Measurements from ENCODE around the gene TPSD1.

GRCh38 chr16:1273816-1274215 lies 17.9 kb downstream of the TPSD1 start:
- TF ChIP-seq PHB (CRISPR knock-in tag; IDR thresholded peaks at IDR 0.05) (no peak), ZNF644 (tag; IDR thresholded peaks at IDR 0.05; ENCODE audit: low read depth) (no peak), STAG1 (CRISPR knock-in tag; IDR thresholded peaks at IDR 0.05; ENCODE audit: borderline replicate concordance) (no peak), TCF7L2 (IDR thresholded peaks at IDR 0.05; ENCODE audit: low read depth, low read length) (no peak), NFE2 (IDR thresholded peaks at IDR 0.05; ENCODE audit: low read depth) (no peak), POLR2AphosphoS5 (IDR thresholded peaks at IDR 0.05; ENCODE audit: control insufficient read depth, insufficient read depth, low read depth, low read length) (no peak), IRF2 (CRISPR knock-in tag; IDR thresholded peaks at IDR 0.05) (no peak), ATF2 (CRISPR knock-in tag; IDR thresholded peaks at IDR 0.05) (no peak), ZFP30 (CRISPR knock-in tag; IDR thresholded peaks at IDR 0.05; ENCODE audit: borderline replicate concordance) (no peak), POU5F1 (IDR thresholded peaks at IDR 0.05; ENCODE audit: borderline replicate concordance, low read depth, low read length, partially characterized antibody) (no peak)
- TF ChIP-seq, protein P1, sequence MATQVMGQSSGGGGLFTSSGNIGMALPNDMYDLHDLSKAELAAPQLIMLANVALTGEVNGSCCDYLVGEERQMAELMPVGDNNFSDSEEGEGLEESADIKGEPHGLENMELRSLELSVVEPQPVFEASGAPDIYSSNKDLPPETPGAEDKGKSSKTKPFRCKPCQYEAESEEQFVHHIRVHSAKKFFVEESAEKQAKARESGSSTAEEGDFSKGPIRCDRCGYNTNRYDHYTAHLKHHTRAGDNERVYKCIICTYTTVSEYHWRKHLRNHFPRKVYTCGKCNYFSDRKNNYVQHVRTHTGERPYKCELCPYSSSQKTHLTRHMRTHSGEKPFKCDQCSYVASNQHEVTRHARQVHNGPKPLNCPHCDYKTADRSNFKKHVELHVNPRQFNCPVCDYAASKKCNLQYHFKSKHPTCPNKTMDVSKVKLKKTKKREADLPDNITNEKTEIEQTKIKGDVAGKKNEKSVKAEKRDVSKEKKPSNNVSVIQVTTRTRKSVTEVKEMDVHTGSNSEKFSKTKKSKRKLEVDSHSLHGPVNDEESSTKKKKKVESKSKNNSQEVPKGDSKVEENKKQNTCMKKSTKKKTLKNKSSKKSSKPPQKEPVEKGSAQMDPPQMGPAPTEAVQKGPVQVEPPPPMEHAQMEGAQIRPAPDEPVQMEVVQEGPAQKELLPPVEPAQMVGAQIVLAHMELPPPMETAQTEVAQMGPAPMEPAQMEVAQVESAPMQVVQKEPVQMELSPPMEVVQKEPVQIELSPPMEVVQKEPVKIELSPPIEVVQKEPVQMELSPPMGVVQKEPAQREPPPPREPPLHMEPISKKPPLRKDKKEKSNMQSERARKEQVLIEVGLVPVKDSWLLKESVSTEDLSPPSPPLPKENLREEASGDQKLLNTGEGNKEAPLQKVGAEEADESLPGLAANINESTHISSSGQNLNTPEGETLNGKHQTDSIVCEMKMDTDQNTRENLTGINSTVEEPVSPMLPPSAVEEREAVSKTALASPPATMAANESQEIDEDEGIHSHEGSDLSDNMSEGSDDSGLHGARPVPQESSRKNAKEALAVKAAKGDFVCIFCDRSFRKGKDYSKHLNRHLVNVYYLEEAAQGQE (IDR thresholded peaks at IDR 0.05; ENCODE audit: borderline replicate concordance) = no peak
- TF ChIP-seq, protein P1 (CRISPR knock-in tag; IDR thresholded peaks at IDR 0.05; ENCODE audit: low read depth) = no peak
- TF ChIP-seq, protein P2, sequence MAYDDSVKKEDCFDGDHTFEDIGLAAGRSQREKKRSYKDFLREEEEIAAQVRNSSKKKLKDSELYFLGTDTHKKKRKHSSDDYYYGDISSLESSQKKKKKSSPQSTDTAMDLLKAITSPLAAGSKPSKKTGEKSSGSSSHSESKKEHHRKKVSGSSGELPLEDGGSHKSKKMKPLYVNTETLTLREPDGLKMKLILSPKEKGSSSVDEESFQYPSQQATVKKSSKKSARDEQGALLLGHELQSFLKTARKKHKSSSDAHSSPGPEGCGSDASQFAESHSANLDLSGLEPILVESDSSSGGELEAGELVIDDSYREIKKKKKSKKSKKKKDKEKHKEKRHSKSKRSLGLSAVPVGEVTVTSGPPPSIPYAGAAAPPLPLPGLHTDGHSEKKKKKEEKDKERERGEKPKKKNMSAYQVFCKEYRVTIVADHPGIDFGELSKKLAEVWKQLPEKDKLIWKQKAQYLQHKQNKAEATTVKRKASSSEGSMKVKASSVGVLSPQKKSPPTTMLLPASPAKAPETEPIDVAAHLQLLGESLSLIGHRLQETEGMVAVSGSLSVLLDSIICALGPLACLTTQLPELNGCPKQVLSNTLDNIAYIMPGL (CRISPR knock-in tag; IDR thresholded peaks at IDR 0.05) = no peak
